OCI-LY1 (cell line): ENCODE measurements around the gene HOXC10.
A peak's percentile ranks its signal among the peaks of the same experiment; 100 is the strongest.

Source experiments
- H2AFZ ChIP-seq: fragments of 200-600 bp; sonication (generic), shearing (Covaris generic); 2 replicates; pipeline ENCODE4 v1.6.0; 2014; ENCODE audit warnings: antibody characterized with exemption, mild to moderate bottlenecking, low read length
- H3F3A ChIP-seq: fragments of 200-600 bp; sonication (generic), shearing (Covaris generic); 2 replicates; pipeline ENCODE4 v1.6.0; 2014; ENCODE audit warnings: mild to moderate bottlenecking, antibody characterized with exemption, low read length, moderate library complexity; ENCODE audit not compliant: insufficient read depth
- H3K27ac ChIP-seq: fragments of 200-600 bp; sonication (generic); 2 replicates; pipeline ENCODE4 v1.5.1; 2014; ENCODE audit warnings: low read length, mixed run types, mild to moderate bottlenecking, low read depth; ENCODE audit not compliant: poor library complexity, severe bottlenecking
- H3K27me3 ChIP-seq: fragments of 200-600 bp; sonication (generic); 2 replicates; pipeline ENCODE4 v1.6.0; 2014; ENCODE audit warnings: antibody characterized with exemption, mild to moderate bottlenecking, low read length, moderate library complexity; ENCODE audit not compliant: insufficient read depth
- H3K36me3 ChIP-seq: fragments of 200-600 bp; sonication (generic); 2 replicates; pipeline ENCODE4 v1.6.1; 2014; ENCODE audit warnings: mild to moderate bottlenecking, antibody characterized with exemption, low read length, moderate library complexity, mixed read lengths; ENCODE audit not compliant: insufficient read depth
- H3K4me1 ChIP-seq: fragments of 200-600 bp; sonication (generic); 2 replicates; pipeline ENCODE4 v1.5.1; 2014; ENCODE audit warnings: mild to moderate bottlenecking, low read length, moderate library complexity; ENCODE audit not compliant: insufficient read depth, severe bottlenecking
- H3K4me2 ChIP-seq: fragments of 200-600 bp; sonication (generic), shearing (Covaris generic); 2 replicates; pipeline ENCODE4 v1.6.1; 2014; ENCODE audit warnings: low read length
- H3K4me3 ChIP-seq: fragments of 200-600 bp; sonication (generic); 2 replicates; pipeline ENCODE4 v1.5.1; 2014; ENCODE audit warnings: low read length, low read depth, mild to moderate bottlenecking, mixed read lengths; ENCODE audit not compliant: poor library complexity, severe bottlenecking
- H3K79me2 ChIP-seq: fragments of 200-600 bp; shearing (Covaris generic); 2 replicates; pipeline ENCODE4 v1.6.1; 2016; ENCODE audit warnings: mixed run types, low read length, mixed read lengths; ENCODE audit not compliant: insufficient read depth
- H3K9ac ChIP-seq: fragments of 200-600 bp; sonication (generic), shearing (Covaris generic); 2 replicates; pipeline ENCODE4 v1.6.1; 2014; ENCODE audit warnings: mild to moderate bottlenecking, low read length, mixed read lengths
- H3K9me2 ChIP-seq: fragments of 200-600 bp; sonication (generic), shearing (Covaris generic); 2 replicates; pipeline ENCODE4 v1.6.1; 2014; ENCODE audit warnings: low read depth, mild to moderate bottlenecking, low read length, mixed read lengths
- H3K9me3 ChIP-seq: fragments of 200-600 bp; shearing (Covaris generic); 2 replicates; pipeline ENCODE4 v1.6.1; 2014; ENCODE audit warnings: low read length, mixed read lengths
- H4K20me1 ChIP-seq: fragments of 200-600 bp; sonication (generic), shearing (Covaris generic); 2 replicates; pipeline ENCODE4 v1.6.0; 2016; ENCODE audit warnings: mild to moderate bottlenecking, low read length; ENCODE audit not compliant: insufficient read depth
- EZH2 ChIP-seq: fragments of 200-600 bp; sonication (generic), shearing (Covaris generic); IDR thresholded peaks from 2 replicates; pipeline ENCODE4 v1.8.0; 2017; ENCODE audit warnings: borderline replicate concordance, mixed run types, mild to moderate bottlenecking, antibody characterized with exemption, low read length, moderate library complexity, mixed read lengths
- TF ChIP-seq, protein P1 (sequence below): fragments of 200-600 bp; sonication (generic), shearing (Covaris generic); IDR thresholded peaks from 2 replicates; pipeline ENCODE4 v1.5.1; 2017; ENCODE audit warnings: mild to moderate bottlenecking, antibody characterized with exemption, low read length, moderate library complexity, mixed read lengths

Gene HOXC10

DNA sequence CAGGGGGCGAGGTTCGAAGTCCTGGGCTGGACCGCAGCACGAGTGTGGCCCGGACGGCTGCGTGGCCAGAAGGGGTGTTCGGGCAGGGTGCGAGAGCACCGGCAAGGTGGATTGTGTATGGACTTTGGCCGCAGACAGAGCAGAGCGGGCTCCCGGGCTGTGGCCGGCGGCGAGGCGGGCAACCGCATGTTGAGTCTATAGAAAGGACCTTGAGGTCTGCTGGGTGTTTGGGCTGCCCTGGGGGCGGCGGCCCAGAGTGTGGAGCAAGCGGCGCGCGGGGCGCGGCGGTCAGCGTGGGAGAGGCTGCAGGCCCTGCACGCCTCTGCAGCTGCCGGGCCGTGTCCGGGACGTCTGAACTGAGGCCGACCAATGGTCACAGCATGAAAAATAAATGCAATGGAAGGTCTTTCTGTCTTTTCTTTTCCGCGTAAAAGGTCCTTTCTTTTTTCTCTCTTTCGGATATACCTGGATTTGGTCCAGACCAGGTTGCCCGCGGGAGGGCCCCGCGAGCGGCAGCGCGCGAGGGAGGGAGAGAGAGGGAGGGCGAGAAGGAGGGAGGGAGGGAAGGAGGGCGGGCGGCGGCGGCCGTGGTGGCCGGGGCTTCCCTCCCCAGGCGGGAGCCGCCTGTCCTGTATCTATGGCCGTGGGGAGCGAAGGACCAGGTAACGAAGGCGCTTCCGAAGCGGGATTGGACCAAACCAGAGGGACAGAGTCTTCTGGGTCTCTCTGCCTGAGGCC lies 9.5 kb downstream of the HOXC10 start:
- Histone ChIP-seq H4K20me1 (no peaks in the 10 kb centered on the region), H3K27me3 (peaks cover 16% of the 10 kb centered on the region), H2AFZ (no peak overlapping the region), H3K4me3 (no peak overlapping the region), H3K79me2 (no peaks in the 10 kb centered on the region), H3K9me2 (no peaks in the 10 kb centered on the region), H3K4me1 (peaks cover 1% of the 10 kb centered on the region), H3K9ac (no peak overlapping the region), H3K27ac (no peak overlapping the region), H3K36me3 (no peaks in the 10 kb centered on the region), H3K9me3 (no peaks in the 10 kb centered on the region), H3K4me2 (no peak overlapping the region), H3F3A (no peaks in the 10 kb centered on the region)
- TF ChIP-seq, protein P1, sequence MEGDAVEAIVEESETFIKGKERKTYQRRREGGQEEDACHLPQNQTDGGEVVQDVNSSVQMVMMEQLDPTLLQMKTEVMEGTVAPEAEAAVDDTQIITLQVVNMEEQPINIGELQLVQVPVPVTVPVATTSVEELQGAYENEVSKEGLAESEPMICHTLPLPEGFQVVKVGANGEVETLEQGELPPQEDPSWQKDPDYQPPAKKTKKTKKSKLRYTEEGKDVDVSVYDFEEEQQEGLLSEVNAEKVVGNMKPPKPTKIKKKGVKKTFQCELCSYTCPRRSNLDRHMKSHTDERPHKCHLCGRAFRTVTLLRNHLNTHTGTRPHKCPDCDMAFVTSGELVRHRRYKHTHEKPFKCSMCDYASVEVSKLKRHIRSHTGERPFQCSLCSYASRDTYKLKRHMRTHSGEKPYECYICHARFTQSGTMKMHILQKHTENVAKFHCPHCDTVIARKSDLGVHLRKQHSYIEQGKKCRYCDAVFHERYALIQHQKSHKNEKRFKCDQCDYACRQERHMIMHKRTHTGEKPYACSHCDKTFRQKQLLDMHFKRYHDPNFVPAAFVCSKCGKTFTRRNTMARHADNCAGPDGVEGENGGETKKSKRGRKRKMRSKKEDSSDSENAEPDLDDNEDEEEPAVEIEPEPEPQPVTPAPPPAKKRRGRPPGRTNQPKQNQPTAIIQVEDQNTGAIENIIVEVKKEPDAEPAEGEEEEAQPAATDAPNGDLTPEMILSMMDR, result no peak
- no peak for TF ChIP-seq EZH2

DNA sequence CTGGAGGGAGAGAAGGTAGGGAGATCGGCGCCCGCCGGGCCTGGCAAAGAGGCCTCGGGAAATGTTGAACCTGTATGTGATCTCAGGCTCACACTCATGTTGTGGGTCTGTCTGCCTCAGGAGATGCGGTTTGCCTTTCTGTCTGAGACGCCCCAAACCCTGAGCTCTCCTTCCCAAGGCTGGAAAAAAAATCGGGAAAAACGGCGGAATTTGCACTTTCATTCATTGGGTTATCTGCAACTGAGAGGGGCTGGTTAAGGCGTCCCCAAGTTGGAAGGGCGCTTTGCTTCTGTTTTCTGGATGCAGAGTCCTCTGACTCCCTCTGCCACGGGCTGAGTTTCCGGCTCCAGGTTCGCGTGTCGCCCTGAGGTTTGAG lies 10.0 kb downstream of the HOXC10 start:
- Histone ChIP-seq H3K9ac (no peak overlapping the region), H3K4me2 (no peak overlapping the region), H3F3A (no peaks in the 10 kb centered on the region), H3K4me3 (no peak overlapping the region), H4K20me1 (no peaks in the 10 kb centered on the region), H3K79me2 (no peaks in the 10 kb centered on the region), H2AFZ (no peak overlapping the region), H3K9me2 (no peaks in the 10 kb centered on the region), H3K27ac (no peak overlapping the region), H3K4me1 (no peaks in the 10 kb centered on the region), H3K36me3 (no peaks in the 10 kb centered on the region), H3K27me3 (peaks cover 16% of the 10 kb centered on the region), H3K9me3 (no peaks in the 10 kb centered on the region)
- TF ChIP-seq, protein P1, result no peak
- no peak for TF ChIP-seq EZH2

DNA sequence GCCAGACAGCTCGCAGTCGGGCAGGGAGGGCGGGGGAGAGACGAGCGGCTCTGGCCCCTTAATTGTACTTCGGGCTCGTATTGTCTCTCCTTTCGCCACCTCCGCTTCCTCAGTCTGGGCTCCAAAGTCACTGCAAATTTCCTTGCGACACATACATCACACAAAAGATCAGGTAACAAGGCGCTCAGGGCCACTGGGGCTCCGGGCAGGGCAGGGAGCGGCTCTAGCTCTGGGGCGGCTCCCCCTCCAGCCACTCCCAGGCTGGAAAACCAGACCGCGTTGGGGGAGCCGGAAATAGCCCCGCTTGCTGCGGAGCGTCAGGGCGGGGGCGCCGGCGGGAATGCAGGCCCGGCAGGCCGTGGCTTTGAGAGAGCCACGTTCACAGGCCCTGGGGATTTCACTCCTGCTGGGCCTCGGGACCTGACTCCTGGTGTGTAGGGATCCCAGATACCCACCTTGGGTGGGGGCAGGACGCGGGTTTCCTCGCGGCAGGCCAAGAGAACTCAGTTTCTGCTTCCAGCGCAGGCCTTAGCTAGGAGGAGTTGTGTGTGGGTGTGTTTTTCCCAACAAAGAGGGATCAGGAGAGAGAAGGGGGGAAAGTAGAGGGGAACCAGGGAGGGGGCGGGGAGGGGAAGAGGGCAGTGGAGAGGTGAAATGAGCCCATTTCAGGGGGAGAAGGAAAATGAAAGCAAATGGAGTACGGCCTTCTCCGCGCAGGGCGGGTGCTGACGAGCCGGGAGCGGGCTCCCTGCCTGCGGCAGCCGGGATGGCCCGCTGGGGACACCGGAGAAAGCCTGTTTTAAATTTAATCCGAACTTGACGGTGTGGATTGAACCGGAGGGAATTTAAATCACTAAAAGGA lies 10.7 kb downstream of the HOXC10 start:
- Histone ChIP-seq H3K9ac (no peak overlapping the region), H2AFZ (no peak overlapping the region), H3K9me3 (no peaks in the 10 kb centered on the region), H3F3A (no peaks in the 10 kb centered on the region), H3K36me3 (no peaks in the 10 kb centered on the region), H3K27ac (no peak overlapping the region), H3K27me3 (peaks cover 16% of the 10 kb centered on the region), H3K4me3 (no peak overlapping the region), H3K4me1 (no peaks in the 10 kb centered on the region), H3K4me2 (peak overlapping the region; percentile 4; the same call in 1 of the 2 replicates), H3K9me2 (no peaks in the 10 kb centered on the region), H4K20me1 (no peaks in the 10 kb centered on the region), H3K79me2 (no peaks in the 10 kb centered on the region)
- no peak for TF ChIP-seq EZH2
- TF ChIP-seq, protein P1, result no peak
